ENCODE data around the gene TRIM31.

TRIM31 gene

GRCh38 chr6:30113841-30114240 is 951 bp upstream of the TRIM31 start:
- no peak for DNase-seq (ENCODE audit: low spot score)

GRCh38 chr6:30112402-30112994 is 392 bp downstream of the TRIM31 start:
- no peak for DNase-seq (ENCODE audit: low spot score)

DNA sequence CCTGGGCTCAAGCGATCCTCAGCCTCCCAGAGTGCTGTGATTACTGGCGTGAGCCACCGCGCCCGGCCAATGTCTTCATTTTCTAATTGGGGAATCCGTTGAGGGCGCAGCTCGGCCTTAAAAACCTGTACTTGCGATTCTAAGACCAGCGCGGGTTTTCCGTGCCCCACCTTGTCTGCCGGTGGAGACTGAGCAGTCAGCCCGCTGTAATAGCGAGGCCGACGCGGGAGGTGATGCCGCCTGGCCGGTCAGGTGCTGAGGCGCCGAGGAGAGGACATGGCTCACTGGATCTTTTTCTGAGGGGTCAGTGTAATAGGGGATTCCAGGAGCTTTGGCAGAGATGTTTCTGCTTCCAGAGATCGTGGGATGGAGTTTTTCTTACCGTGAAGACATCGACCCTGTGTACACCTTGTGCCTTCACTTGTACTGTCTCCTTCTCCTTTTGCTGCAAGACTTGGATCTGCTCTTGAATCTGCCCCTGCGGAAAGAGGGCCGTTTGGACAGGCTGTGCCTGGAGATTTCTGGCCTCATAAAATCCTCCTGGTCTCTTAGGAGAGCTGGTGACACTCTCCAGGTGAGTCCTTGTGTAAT is 1.5 kb downstream of the TRIM31 start:
- no peak for DNase-seq (ENCODE audit: low spot score)

DNA sequence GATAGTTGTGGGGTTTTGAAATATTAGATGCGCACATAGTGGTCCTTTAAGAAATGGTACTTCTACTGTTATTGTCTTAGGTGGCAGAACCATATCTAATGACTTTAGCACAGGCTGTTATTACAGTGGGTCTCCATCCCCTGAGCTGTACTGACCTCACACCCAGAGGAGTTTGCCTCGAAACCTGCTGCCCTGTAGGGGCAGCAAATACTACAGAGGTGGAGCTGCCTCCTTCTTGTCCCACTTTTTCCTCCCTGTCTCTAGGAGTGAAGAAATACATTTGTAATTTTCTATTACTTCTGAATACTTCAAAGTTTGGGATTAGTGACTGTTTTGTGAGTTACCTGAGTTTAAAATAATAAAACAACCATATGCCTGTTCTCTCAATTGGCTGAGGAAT is 8.2 kb downstream of the TRIM31 start:
- no peak for DNase-seq (ENCODE audit: low spot score)

DNA sequence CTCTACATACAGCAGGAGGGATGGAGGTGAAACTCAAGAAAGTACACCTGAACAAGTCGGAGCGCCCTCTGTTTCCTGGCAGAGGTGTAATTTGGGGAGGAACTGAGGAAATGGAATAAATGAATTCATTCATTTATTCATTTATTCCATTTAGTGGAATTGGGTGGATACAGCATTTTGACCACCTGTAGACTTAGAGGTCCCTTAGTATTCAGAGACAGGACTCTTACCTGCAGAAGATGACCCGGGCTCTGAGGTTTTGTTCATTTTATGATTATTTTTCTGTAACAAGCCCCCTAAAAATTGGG is 9.1 kb downstream of the TRIM31 start:
- DNase-seq (ENCODE audit: low spot score): no peak

DNA sequence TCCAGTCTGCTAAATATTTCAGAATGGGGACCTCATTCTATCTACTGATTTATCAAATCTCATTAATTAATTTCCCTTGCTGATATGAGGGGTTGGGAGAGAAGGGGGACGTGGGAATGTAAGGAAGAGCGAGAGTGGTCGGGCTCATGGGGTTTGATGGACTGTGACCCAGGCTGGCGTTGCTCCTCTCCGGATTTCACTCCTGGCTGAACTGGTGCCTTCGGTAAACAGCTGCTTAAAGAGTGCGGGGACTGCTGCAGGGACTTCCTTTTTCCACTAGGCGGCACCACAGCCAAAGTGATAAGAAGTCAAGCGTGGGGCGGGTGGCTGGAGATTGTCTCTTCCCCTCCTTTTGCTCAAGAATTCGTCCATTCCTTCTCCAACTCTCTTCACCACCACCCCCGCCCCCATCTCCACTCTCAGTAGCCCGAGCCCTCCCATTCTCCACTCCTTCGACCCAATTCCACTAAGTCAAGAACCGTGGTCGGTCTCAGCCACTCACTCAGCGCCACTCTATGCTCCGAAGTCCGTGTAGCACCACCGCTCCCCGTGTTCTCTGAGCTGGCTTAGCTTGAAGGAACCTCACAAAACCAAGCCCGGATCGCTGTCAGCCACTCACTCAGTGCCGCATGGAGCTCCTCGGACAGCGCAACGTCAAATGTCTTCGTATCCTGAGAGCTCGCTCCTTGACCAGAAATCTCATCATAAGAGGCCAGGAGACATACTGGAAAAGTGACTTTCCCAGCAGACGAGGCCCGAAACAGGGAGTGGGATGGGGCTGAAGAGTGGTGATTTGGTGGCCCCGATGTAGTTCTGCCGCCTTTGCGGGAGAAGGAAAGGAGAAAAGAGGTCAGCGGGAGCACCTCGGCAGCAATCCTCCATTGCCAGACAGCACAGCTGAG is 9.7 kb downstream of the TRIM31 start:
- DNase-seq (ENCODE audit: low spot score): peak; percentile 91

DNA sequence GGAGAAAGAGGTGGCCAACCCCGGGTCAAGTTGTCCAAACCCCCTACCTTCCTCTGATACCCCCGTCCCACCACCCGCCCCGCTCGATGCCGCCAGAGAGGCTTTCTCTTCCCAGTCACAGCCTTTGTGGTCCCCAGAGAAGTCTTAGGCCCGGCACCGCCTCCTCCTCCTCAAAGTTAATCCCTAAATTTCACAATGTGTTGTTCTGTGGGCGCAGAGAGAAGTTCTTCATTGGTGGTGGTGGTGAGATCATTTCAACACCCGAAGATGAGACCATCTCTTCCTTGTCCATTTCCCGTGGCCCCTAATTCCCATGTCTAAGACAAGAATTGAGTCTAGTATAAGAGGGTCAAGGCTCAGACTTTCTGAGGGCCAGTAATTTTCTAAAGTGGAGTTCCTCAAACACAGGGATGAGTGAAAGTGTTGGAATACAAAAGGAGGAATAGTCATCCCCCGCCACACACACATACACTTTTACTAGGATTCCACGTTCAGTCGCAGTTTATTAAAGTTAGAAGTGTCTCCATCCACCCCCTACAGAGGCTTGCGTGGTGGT is 10.4 kb downstream of the TRIM31 start:
- DNase-seq (ENCODE audit: low spot score): no peak

DNA sequence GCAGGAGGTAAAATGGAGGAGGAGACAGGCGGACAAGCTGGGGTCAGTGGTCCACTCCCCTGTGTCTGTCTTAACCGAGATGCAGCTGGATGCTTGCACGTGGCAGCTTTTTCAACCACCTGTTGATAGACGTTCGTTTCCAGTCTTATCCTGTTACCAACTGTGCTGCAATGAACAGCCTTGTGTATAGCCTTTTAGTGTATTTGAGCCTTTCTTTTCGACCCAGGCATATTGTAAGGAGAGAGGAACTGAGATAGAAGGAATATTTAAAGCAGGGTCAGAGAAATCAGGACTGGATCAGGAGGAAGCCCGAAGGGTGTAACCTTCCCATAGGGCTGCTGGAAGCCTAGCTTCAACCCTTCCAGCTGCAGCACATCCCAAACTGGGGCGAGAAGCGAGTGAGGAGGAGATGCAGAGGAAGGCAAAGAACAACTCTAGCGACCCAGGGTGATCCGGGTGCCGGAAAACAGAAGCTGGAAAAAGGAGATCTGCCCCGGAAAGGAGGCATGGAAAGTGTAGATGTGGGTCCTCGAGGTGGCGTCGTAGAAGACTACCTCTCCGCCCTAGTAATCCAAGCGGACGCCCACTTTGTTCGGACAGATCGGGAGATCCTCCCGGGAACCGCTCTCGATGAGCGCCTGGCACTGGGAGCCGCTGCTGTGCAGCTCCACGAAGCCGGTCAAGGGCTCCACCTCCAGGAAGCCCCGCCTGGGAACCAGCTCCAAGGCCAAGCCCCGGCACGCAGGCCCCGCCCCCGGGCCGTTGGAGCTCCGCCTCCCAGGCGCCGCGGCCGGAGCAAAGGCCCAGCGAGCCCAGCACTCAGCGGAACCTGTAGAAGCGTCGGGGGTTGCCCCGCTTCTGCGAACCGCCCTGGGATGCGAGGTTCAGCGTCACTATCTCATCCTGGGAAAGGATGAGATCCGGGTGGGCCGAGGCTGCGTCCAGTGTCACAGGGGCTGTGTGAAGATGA is 11.2 kb downstream of the TRIM31 start:
- DNase-seq (ENCODE audit: low spot score): peak; percentile 96

- peak; percentile 36 for DNase-seq (ENCODE audit: low spot score)
These were observed 12.1 kb downstream of the TRIM31 start for GRCh38 chr6:30100585-30101443.

GRCh38 chr6:30100154-30100553 is 12.7 kb downstream of the TRIM31 start:
- DNase-seq (ENCODE audit: low spot score): no peak

GRCh38 chr6:30097902-30098768 is 14.8 kb downstream of the TRIM31 start:
- DNase-seq (ENCODE audit: low spot score): no peak

DNA sequence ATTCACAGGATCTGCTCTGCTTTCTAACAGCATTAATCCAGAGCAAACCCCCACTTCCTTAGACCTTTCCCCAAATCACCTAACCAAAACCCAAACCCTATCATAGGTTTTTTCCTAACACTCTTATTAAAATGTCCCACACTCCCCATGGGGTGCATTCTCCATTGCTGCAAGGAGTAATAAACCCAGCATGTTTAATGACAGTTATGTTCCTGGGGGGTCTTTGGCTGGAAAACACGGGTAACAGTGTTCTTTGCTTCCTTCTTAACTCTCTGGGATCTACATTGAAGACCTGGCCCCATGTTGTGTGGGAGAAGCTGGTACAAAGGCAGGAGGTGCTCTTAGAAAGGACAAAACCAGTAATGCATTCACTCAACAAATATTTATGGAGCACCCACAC is 16.1 kb downstream of the TRIM31 start:
- no peak for DNase-seq (ENCODE audit: low spot score)

DNA sequence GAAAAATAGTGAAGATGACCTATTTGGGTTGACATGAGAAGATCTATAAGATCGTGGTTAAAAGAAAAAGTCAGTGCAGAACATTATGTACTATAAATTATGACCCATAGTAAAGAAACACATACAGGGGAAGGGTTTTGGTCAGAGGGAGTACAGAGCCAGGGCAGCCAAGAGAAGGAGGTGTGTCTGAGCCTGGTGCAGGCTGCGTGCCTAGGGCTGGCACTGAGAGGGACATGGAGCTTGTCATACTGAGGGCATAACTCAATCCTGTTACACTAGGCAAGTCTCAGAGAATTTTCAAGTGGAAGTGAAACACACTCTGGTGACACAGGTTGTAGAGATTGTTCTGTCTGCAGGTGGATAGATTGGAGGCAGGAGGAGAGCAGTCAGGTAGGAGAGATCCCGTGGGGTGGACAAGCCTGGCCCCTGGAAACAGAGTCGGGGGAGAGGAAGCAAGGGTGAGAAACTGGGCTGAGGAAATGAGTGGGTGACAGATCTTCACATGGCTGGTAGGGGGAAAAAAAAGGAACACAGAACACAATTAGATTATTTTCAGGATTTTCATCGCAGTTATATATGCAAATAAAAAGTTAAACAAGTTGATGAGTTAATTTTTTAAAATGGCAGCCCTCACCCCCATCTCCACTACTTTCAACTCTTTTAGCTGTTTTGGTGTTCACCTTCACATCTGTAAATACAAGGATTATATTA is 18.8 kb downstream of the TRIM31 start:
- DNase-seq (ENCODE audit: low spot score): no peak

- no peak for DNase-seq (ENCODE audit: low spot score)
These were observed 19.9 kb downstream of the TRIM31 start for GRCh38 chr6:30092852-30093543.

GRCh38 chr6:30091577-30092381 is 21.1 kb downstream of the TRIM31 start:
- peak; percentile 81 for DNase-seq (ENCODE audit: low spot score)

DNA sequence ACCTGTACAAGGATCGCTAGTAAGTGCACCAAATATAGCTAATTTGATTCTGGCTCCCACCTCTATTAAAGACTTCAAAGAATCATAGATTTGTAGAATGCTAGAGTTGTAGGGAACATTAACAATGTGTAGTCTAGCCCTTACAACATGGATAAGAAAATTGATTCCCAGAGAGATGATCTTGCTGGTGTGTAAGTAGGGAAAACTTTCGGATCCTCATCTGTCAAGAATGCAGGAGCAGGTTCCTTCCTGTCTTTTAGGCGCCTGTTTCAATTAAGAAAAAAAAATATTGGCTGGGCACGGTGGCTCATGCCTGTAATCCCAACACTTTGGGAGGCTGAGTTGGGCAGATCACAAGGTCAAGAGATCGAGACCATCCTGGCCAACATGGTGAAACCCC is 25.0 kb downstream of the TRIM31 start:
- DNase-seq (ENCODE audit: low spot score): no peak

DNA sequence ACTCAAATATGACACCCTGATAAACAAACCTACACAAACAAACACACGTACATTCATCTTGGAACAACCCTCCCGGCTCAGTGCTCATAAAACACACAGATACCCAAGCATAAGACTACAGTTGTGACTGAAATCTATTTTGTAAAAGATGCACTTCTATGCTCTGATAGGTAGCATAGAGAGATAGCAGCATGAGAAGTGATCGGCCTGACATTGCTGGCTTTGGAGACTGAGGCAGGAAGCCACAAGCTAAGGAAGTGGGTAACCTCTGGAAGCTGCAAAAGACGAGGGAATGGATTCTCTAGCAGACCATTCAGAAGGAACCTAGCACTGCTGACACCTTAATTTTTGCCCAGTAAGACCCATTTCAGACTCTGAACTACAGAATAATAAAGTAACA is 35.7 kb downstream of the TRIM31 start:
- no peak for DNase-seq (ENCODE audit: low spot score)
